Ishikawa (cell line): ENCODE data around the gene ST6GALNAC4.

Experiments used
- NFIC ChIP-seq: IDR thresholded peaks from 2 replicates; pipeline ENCODE4 v1.6.1; 2012
- ZBTB7A ChIP-seq: IDR thresholded peaks from 2 replicates; pipeline ENCODE4 v1.6.1; 2012; ENCODE audit warnings: low read depth

DNA sequence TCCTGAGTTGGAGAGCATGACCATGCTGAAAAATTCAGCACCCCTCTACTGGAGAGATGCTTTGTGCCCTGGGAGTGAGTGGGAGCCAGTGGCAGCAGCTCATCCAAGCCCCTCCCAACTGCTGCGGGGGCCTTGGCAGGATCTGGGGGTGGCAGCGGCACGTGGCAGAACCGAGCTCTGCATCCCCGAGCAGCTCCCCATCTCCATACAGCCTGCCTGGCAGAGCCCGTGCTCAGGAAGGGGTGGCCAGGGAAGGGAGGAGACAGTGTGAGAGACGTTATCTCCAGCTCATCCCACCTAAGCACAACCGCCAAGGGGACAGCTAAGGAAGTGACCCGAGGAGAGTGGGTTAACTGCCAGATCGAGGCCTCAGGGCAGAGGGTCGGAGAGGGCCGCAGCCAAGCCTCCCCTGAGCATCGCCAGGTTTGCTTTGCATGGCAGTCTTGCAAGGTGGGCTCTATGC, 38.0 kb upstream of the ST6GALNAC4 start:
- TF ChIP-seq NFIC (no peak), ZBTB7A (no peak)
